Natural killer cell (primary cell): ENCODE data around the gene UPK2. TPM values are rescaled to one million over a fixed set of nuclear protein-coding genes. Genes with fewer than 3 reads are reported as not detected.

Experiments
- ATAC-seq, 3 donors: fragments of 150-1000 bp in 2 of 3; fragments of 200-7000 bp in 1 of 3; cut with Tn5 transposase; 1 replicate in 1 of 3; 2 replicates in 2 of 3; pipeline ENCODE4 v1.10.0; 2021; ENCODE audit warnings: mild to moderate bottlenecking in 2 of 3, moderate library complexity in 2 of 3
- DNase-seq, 2 donors: peaks; one replicate each; pipeline versions ENCODE4 v3.0.0 to v3.0.0-alpha.2; 2013 to 2021; ENCODE audit warnings: mixed read lengths in 1 of 2
- H3K27ac ChIP-seq: one replicate; pipeline ENCODE4 v1.5.1; 2013; ENCODE audit warnings: mild to moderate bottlenecking, low read length
- H3K27me3 ChIP-seq: one replicate; pipeline ENCODE4 v1.6.1; 2013; ENCODE audit warnings: low read length; ENCODE audit not compliant: control insufficient read depth, insufficient read depth
- H3K36me3 ChIP-seq: one replicate; pipeline ENCODE4 v1.6.1; 2013; ENCODE audit warnings: low read length; ENCODE audit not compliant: control insufficient read depth, insufficient read depth
- H3K4me1 ChIP-seq: one replicate; pipeline ENCODE4 v1.6.1; 2013; ENCODE audit warnings: low read length; ENCODE audit not compliant: control insufficient read depth, insufficient read depth
- H3K4me3 ChIP-seq: one replicate; pipeline ENCODE4 v1.5.1; 2013; ENCODE audit warnings: low read length
- H3K9me3 ChIP-seq: one replicate; pipeline ENCODE4 v1.6.1; 2013; ENCODE audit warnings: low read length; ENCODE audit not compliant: control insufficient read depth, insufficient read depth
- H3K27ac Mint-ChIP-seq, 2 donors: one replicate each; pipeline ENCODE4 v1.8.0; 2022; ENCODE audit warnings: mild to moderate bottlenecking in 2 of 2, mixed read lengths in 2 of 2, moderate library complexity in 1 of 2
- H3K27me3 Mint-ChIP-seq, 2 donors: one replicate each; pipeline ENCODE4 v1.8.0; 2022; ENCODE audit warnings: low read depth in 2 of 2, mixed read lengths in 2 of 2
- H3K36me3 Mint-ChIP-seq: one replicate; pipeline ENCODE4 v1.8.0; 2022; ENCODE audit warnings: mixed read lengths
- H3K4me1 Mint-ChIP-seq, 2 donors: one replicate each; pipeline ENCODE4 v1.8.0; 2022; ENCODE audit warnings: mixed read lengths in 2 of 2
- H3K4me3 Mint-ChIP-seq: one replicate; pipeline ENCODE4 v1.8.0; 2022; ENCODE audit warnings: mild to moderate bottlenecking, moderate library complexity, mixed read lengths
- H3K9me3 Mint-ChIP-seq, 2 donors: one replicate each; pipeline ENCODE4 v1.8.0; 2022; ENCODE audit warnings: mixed read lengths in 2 of 2
- WGBS: methylation state at CpG from one replicate; pipeline ENCODE4 v1.1.7; 2013; ENCODE audit warnings: missing lambda C conversion rate; ENCODE audit not compliant: insufficient coverage; 5-methylcytosine and 5-hydroxymethylcytosine counted together
- intact Hi-C: fragments of 100-400 bp; cut with micrococcal nuclease; formaldehyde crosslinking; loops from one replicate; pipeline ENCODE4 v1.14.2; 2022
- total RNA-seq, 4 donors: library from RNA; stranded (reverse); fragments of 120-200 nt in 1 of 4; gene quantifications; one replicate each; pipeline versions ENCODE4 v1.2.3 to v1.2.4, GENCODE V29; 2013 to 2022
- TF ChIP-seq, protein P1 (sequence below): fragments of 200-600 bp; IDR thresholded peaks from one replicate; pipeline ENCODE4 v1.8.0; 2022; ENCODE audit warnings: antibody characterized with exemption

Gene UPK2
- total RNA-seq, 3 donors from 2014 or later (not counting 1 experiment from before 2014, with no cell fraction given) = 0.40 to 0.41 TPM; not detected in 1

DNA sequence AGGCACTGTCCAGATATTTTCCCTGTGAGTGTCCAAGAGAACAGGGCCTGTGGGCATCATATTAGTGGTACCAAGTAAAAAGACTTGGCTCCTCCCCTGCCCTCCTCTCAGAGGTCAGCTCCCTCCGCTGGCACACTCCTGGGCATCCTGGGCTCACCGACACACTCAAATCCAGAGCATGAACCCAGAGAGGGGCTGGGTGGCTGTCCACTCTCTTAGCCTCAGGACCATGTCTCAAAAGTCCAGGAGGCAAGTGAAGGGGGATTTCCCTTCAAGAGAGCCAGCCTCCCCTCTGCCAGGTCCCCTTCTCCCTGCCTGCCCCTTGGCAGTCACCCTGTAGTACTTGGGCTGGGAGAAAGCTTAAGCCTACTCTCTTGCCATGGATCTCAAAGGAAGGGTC lies 40.7 kb upstream of the UPK2 start:
- DNase-seq (peak; percentile 15 to 30), ATAC-seq (no peak)
- peak overlapping the region; percentile 89 for H3K4me3 Mint-ChIP-seq
- Histone ChIP-seq H3K36me3 (peaks cover 17% of the 10 kb centered on the region), H3K4me3 (no peak overlapping the region), H3K27ac (peak overlapping the region; percentile 94), H3K27me3 (no peaks in the 10 kb centered on the region), H3K4me1 (peaks cover 99% of the 10 kb centered on the region), H3K9me3 (no peaks in the 10 kb centered on the region)
- peaks cover 77 to 96% of the 10 kb centered on the region in 2 donors for H3K4me1 Mint-ChIP-seq
- intact Hi-C loops = no loop called here
- H3K36me3 Mint-ChIP-seq = no peaks in the 10 kb centered on the region
- 81% methylated on average over 2 of the region's 2 CpGs for WGBS
- no peaks in the 10 kb centered on the region for H3K27me3 Mint-ChIP-seq
- H3K27ac Mint-ChIP-seq = peak overlapping the region; percentile 95 to 96
- TF ChIP-seq, protein P1, sequence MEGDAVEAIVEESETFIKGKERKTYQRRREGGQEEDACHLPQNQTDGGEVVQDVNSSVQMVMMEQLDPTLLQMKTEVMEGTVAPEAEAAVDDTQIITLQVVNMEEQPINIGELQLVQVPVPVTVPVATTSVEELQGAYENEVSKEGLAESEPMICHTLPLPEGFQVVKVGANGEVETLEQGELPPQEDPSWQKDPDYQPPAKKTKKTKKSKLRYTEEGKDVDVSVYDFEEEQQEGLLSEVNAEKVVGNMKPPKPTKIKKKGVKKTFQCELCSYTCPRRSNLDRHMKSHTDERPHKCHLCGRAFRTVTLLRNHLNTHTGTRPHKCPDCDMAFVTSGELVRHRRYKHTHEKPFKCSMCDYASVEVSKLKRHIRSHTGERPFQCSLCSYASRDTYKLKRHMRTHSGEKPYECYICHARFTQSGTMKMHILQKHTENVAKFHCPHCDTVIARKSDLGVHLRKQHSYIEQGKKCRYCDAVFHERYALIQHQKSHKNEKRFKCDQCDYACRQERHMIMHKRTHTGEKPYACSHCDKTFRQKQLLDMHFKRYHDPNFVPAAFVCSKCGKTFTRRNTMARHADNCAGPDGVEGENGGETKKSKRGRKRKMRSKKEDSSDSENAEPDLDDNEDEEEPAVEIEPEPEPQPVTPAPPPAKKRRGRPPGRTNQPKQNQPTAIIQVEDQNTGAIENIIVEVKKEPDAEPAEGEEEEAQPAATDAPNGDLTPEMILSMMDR = no peak
- H3K9me3 Mint-ChIP-seq = no peaks in the 10 kb centered on the region

DNA sequence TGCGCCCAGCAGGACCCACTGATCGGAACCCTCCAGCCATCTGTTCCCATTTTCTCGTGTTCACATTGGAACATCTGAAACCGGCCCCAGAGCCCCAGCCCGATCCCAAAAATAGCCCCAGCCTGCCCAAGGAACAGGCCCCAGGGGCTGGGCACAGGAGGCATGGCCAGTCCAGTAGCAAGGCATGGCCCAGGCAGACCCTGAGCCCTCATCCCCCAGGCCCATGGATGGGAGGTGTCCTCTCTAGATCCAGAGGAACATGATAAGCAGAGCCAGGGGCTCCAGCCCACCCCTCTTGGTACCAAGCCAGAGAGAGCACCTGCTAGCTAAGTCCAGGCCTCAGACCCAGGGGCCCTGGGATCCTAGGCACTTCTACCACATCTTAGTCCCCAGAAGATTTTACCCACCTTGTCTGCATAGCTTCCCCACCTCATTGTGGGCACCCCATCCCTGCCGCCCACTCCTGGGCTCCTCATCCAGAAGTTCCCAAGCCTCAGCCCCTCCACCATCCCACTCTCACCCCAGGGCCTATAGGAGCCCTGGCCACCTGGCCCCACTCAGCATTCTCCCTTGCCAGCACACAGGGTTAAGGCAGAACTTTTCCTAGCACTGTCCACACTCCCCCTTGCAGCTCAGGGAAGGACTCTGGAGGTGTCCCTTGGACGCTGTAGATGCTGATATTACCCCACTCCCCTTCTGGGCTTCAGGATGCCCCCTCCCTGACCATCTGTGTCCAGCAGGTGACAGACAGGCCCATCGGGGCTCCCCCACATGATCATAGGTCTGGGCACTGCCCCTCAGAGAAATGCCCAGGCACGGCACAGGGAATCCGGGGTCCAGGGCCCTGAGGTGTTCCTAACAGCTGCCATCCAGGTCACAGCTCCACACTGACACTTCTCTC lies 39.9 kb upstream of the UPK2 start:
- no peak for ATAC-seq
- Histone ChIP-seq H3K4me3 (no peak overlapping the region), H3K27me3 (no peaks in the 10 kb centered on the region), H3K4me1 (peaks cover 100% of the 10 kb centered on the region), H3K9me3 (no peaks in the 10 kb centered on the region), H3K36me3 (peaks cover 21% of the 10 kb centered on the region), H3K27ac (peak overlapping the region; percentile 94)
- H3K4me1 Mint-ChIP-seq = peaks cover 79 to 98% of the 10 kb centered on the region in 2 donors
- H3K27me3 Mint-ChIP-seq = no peaks in the 10 kb centered on the region
- intact Hi-C loops = no loop called here
- no peaks in the 10 kb centered on the region for H3K9me3 Mint-ChIP-seq
- WGBS = 77% methylated on average over 10 of the region's 10 CpGs
- no peaks in the 10 kb centered on the region for H3K36me3 Mint-ChIP-seq
- peak overlapping the region; percentile 95 to 96 for H3K27ac Mint-ChIP-seq
- TF ChIP-seq, protein P1 = no peak
- peak overlapping the region; percentile 89 for H3K4me3 Mint-ChIP-seq
- DNase-seq = peak in 1 of 2 donors; percentile 15

DNA sequence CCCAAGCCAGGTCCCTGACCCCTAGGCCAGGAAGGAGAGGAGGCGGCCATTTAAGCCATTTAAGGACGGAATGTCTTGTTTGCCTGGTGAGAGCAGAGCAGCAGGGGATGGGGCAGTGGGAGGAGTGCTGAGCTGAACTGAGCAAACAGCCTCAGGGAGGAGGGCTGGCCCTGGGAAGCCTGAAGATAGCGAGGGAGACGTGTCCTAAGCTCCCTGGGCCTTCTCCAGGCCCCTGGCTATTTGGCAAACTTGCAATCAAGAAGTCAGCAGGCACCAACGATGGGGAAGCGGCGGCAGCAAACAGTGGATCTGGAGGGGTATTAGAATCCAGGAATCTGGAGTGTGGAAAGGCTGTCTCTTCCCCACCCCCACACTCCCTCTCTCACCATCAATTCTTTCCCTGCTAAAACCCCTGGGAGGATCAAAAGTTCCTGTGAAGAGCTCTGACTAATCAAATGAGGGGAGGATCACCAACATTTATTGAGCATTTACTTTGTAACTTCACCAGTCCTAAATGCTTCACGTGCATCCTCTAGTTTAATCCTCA lies 39.2 kb upstream of the UPK2 start:
- no peaks in the 10 kb centered on the region for H3K36me3 Mint-ChIP-seq
- DNase-seq = no peak
- H3K27me3 ChIP-seq = no peaks in the 10 kb centered on the region
- H3K4me3 Mint-ChIP-seq = peak overlapping the region; percentile 89
- H3K27ac ChIP-seq = peak overlapping the region; percentile 94
- H3K9me3 ChIP-seq = no peaks in the 10 kb centered on the region
- intact Hi-C loops = no loop called here
- peak overlapping the region; percentile 95 to 96 for H3K27ac Mint-ChIP-seq
- TF ChIP-seq, protein P1 = no peak
- H3K4me1 Mint-ChIP-seq = peaks cover 78 to 96% of the 10 kb centered on the region in 2 donors
- no peak for ATAC-seq
- 84% methylated on average over 6 of the region's 8 CpGs for WGBS
- H3K4me3 ChIP-seq = no peak overlapping the region
- no peaks in the 10 kb centered on the region for H3K27me3 Mint-ChIP-seq
- H3K36me3 ChIP-seq = peaks cover 21% of the 10 kb centered on the region
- H3K9me3 Mint-ChIP-seq = no peaks in the 10 kb centered on the region
- peaks cover 100% of the 10 kb centered on the region for H3K4me1 ChIP-seq
